Measurements from ENCODE around the gene SMCP. TPM values are rescaled to one million over a fixed set of nuclear protein-coding genes. Genes with fewer than 3 reads are reported as not detected.

The SMCP gene
- total RNA-seq, 3 donors from 2014 or later (not counting 1 experiment from before 2014, with no cell fraction given) = not detected

DNA sequence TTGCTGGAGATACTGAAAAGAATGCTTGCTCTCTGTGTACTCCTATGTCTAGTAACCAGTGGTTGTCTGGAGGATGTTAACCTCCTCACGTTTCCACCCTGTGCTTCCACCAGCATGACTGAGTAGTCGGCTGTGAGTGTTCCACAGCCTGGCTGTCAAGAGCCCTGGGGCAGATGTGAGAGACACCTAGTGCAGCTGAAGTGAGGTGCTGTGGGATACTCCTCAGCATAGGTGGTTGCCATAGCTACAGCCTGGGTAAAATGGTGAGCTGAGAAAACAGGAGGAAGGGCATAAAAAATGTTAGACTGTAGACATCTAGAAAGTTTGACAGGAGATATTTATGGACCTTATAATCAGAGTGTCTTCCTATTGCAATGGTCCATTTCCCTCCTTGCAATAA lies 46.1 kb downstream of the SMCP start:
- no peak overlapping the region for H3K4me3 Mint-ChIP-seq
- H3K4me1 Mint-ChIP-seq = no peaks in the 10 kb centered on the region
- no peaks in the 10 kb centered on the region for H3K36me3 Mint-ChIP-seq
- H3K27me3 Mint-ChIP-seq (ENCODE audit: low read depth in 2 of 2) = peaks cover 6 to 26% of the 10 kb centered on the region in 2 donors
- H3K9me3 Mint-ChIP-seq = no peaks in the 10 kb centered on the region
- H3K27ac Mint-ChIP-seq = no peak overlapping the region
- intact Hi-C loops (cut with micrococcal nuclease) = no loop called here
- Histone ChIP-seq H3K27me3 (ENCODE audit: control insufficient read depth, insufficient read depth, low read length) (no peaks in the 10 kb centered on the region), H3K9me3 (ENCODE audit: control insufficient read depth, insufficient read depth, low read length) (no peaks in the 10 kb centered on the region), H3K27ac (ENCODE audit: low read length) (no peak overlapping the region), H3K4me3 (ENCODE audit: low read length) (no peak overlapping the region), H3K36me3 (ENCODE audit: control insufficient read depth, insufficient read depth, low read length) (no peaks in the 10 kb centered on the region), H3K4me1 (ENCODE audit: control insufficient read depth, insufficient read depth, low read length) (no peaks in the 10 kb centered on the region)
- TF ChIP-seq CTCF (IDR thresholded peaks at IDR 0.05) = no peak
- WGBS (ENCODE audit: insufficient coverage) = 87% methylated on average over 2 of the region's 2 CpGs
- ATAC-seq (no peak), DNase-seq (no peak)

DNA sequence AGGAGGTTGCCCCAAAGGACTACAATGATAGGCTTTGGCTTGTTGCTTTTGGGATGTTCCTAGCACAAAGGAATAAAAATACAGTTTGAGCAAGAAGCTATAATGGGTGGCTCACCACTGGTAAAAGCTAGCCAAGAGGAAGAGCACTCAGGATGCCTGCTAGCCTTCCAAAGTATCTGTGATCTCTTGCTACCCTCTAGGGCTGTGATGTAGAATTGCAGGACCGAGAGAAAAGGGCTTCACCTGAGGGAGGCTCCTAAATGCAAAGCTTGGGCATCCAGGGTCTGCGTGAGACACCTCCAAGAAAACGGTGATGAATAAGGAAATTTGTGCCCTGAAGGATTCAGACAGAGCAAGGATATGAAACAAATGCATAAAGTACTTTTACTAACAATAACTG lies 48.0 kb downstream of the SMCP start:
- H3K4me3 Mint-ChIP-seq = no peak overlapping the region
- peak in 1 of 3 donors; percentile 47 for ATAC-seq
- no peaks in the 10 kb centered on the region for H3K36me3 ChIP-seq (ENCODE audit: control insufficient read depth, insufficient read depth, low read length)
- no peaks in the 10 kb centered on the region for H3K36me3 Mint-ChIP-seq
- no peaks in the 10 kb centered on the region for H3K4me1 Mint-ChIP-seq
- H3K27me3 Mint-ChIP-seq (ENCODE audit: low read depth in 2 of 2) = peaks cover 8 to 26% of the 10 kb centered on the region in 2 donors
- H3K27me3 ChIP-seq (ENCODE audit: control insufficient read depth, insufficient read depth, low read length) = no peaks in the 10 kb centered on the region
- intact Hi-C loops (cut with micrococcal nuclease) = loop anchor here (1.0 kb wide), 1 partner anchor 55 kb away; no protein-coding TSS in a partner anchor
- DNase-seq = peak in 1 of 2 donors; percentile 6
- H3K9me3 Mint-ChIP-seq = no peaks in the 10 kb centered on the region
- TF ChIP-seq CTCF (IDR thresholded peaks at IDR 0.05) = no peak
- no peak overlapping the region for H3K4me3 ChIP-seq (ENCODE audit: low read length)
- no peak overlapping the region for H3K27ac Mint-ChIP-seq
- H3K4me1 ChIP-seq (ENCODE audit: control insufficient read depth, insufficient read depth, low read length) = no peaks in the 10 kb centered on the region
- 75% methylated on average over 3 of the region's 3 CpGs for WGBS (ENCODE audit: insufficient coverage)
- no peak overlapping the region for H3K27ac ChIP-seq (ENCODE audit: low read length)
- no peaks in the 10 kb centered on the region for H3K9me3 ChIP-seq (ENCODE audit: control insufficient read depth, insufficient read depth, low read length)

GRCh38 chr1:152928671-152929070 lies 50.5 kb downstream of the SMCP start:
- WGBS (ENCODE audit: insufficient coverage) = 92% methylated on average over 2 of the region's 3 CpGs
- DNase-seq (no peak), ATAC-seq (no peak)
- no peak overlapping the region for H3K27ac ChIP-seq (ENCODE audit: low read length)
- peaks cover 8 to 14% of the 10 kb centered on the region in 2 donors for H3K27me3 Mint-ChIP-seq (ENCODE audit: low read depth in 2 of 2)
- no peaks in the 10 kb centered on the region for H3K4me1 Mint-ChIP-seq
- no peak overlapping the region for H3K4me3 ChIP-seq (ENCODE audit: low read length)
- no peaks in the 10 kb centered on the region for H3K27me3 ChIP-seq (ENCODE audit: control insufficient read depth, insufficient read depth, low read length)
- H3K36me3 ChIP-seq (ENCODE audit: control insufficient read depth, insufficient read depth, low read length) = no peaks in the 10 kb centered on the region
- no peak overlapping the region for H3K4me3 Mint-ChIP-seq
- H3K36me3 Mint-ChIP-seq = no peaks in the 10 kb centered on the region
- no peaks in the 10 kb centered on the region for H3K9me3 ChIP-seq (ENCODE audit: control insufficient read depth, insufficient read depth, low read length)
- H3K27ac Mint-ChIP-seq = no peak overlapping the region
- H3K4me1 ChIP-seq (ENCODE audit: control insufficient read depth, insufficient read depth, low read length) = no peaks in the 10 kb centered on the region
- intact Hi-C loops (cut with micrococcal nuclease) = no loop called here
- TF ChIP-seq CTCF (IDR thresholded peaks at IDR 0.05) = no peak
- no peaks in the 10 kb centered on the region for H3K9me3 Mint-ChIP-seq

DNA sequence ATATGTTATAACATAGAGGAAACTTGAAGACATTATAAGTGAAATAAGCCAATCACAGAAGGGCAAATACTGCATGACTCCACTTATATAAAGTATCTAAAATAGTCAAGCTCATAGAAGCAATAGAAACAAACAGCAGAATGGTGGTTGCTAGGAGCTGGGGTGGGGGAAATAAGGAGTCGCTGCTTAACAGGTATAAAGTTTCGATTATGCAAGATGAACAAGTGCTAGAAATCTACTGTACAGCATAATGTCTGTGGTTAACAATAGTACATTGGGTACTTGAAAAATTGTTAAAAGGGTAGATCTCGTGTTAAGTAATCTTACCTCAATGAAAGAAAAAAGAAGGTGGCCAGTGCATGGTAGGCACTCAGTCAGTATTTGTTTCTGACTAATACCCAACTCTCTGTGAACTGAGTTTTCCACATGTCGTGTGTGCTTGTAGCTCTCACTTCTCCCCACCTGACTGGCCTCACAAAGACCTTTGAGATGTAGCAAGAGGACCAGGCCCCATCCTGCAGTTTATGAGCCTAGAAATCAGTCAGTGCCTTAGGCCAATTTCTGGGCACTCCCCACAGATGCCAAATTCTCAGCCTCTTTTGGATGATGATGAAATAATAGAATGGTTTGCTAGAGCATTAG lies 54.2 kb downstream of the SMCP start:
- no peaks in the 10 kb centered on the region for H3K4me1 ChIP-seq (ENCODE audit: control insufficient read depth, insufficient read depth, low read length)
- intact Hi-C loops (cut with micrococcal nuclease) = no loop called here
- Mint-ChIP-seq H3K4me1 (no peaks in the 10 kb centered on the region), H3K4me3 (no peak overlapping the region), H3K27ac (no peak overlapping the region), H3K36me3 (no peaks in the 10 kb centered on the region), H3K27me3 (ENCODE audit: low read depth in 2 of 2) (peaks cover 7 to 8% of the 10 kb centered on the region in 2 donors), H3K9me3 (no peaks in the 10 kb centered on the region)
- no peak for TF ChIP-seq CTCF (IDR thresholded peaks at IDR 0.05)
- DNase-seq = no peak
- no peaks in the 10 kb centered on the region for H3K27me3 ChIP-seq (ENCODE audit: control insufficient read depth, insufficient read depth, low read length)
- 74% methylated on average over 4 of the region's 4 CpGs for WGBS (ENCODE audit: insufficient coverage)
- ATAC-seq = no peak
- no peak overlapping the region for H3K4me3 ChIP-seq (ENCODE audit: low read length)
- H3K36me3 ChIP-seq (ENCODE audit: control insufficient read depth, insufficient read depth, low read length) = no peaks in the 10 kb centered on the region
- H3K27ac ChIP-seq (ENCODE audit: low read length) = no peak overlapping the region
- no peaks in the 10 kb centered on the region for H3K9me3 ChIP-seq (ENCODE audit: control insufficient read depth, insufficient read depth, low read length)
